GM18511 (cell line): ENCODE results near the gene KRT16.
"Not testable (repeated sequence)": the region's sequence is repeated elsewhere in the genome, so short reads cannot be mapped to it uniquely, and the experiment has no call there.

Experiments
- ATAC-seq: cut with Tn5 transposase; IDR thresholded peaks from one replicate; pipeline ENCODE4 v1.9.1; 2021; ENCODE audit warnings: mild to moderate bottlenecking, moderate library complexity; ENCODE audit not compliant: unreplicated experiment

The KRT16 gene

GRCh38 chr17:41585301-41586056 is 27.1 kb downstream of the KRT16 start:
- no peak for ATAC-seq

- not testable (repeated sequence) for ATAC-seq
Observed at GRCh38 chr17:41584331-41584927, 28.1 kb downstream of the KRT16 start.

- ATAC-seq, result no peak
Observed at GRCh38 chr17:41583137-41584127, 29.1 kb downstream of the KRT16 start.

DNA sequence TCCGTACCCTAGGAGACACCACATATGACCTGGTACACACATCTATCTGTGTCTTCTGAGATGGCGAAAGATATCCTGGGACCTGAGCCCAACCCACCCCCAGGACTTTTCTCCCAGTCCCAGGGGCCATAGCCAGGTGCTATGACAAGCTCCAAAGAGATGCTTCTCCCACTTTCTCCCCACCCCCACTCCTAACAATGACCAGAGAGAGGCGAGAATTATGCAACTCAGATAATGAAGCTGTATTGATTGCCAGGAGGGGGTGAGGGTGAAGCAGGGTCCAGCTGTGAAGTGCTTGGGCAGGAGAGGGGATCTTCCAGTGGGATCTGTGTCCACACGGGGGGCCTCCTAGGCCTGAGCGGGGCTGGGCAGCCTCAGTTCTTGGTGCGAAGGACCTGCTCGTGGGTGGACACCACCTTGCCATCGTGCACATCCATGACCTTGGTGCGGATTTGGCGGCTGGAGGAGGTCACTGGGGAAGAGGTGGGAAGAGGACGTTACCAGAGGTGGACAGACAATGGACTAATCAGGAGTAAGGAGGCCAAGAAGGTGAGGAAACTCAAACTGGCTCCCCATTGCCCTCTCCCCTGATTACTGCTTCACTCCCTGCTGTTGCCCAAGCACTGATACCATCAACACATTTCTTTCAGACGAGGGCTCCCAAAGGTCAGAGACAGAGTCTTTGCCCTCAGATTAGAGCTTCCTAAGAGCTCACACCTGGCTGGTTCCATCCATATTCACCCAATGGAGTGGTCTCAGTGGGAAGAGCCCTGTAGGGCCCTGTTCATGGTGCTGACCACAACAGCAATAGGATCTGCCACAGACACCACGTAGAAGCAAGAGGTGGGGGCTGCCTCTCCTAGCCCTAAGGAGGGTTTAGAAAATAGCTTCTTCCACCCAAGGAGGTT is 30.3 kb downstream of the KRT16 start:
- ATAC-seq, result not testable (repeated sequence)

- no peak for ATAC-seq
Observed at GRCh38 chr17:41581366-41582060, 31.1 kb downstream of the KRT16 start.

GRCh38 chr17:41580687-41581365 is 31.7 kb downstream of the KRT16 start:
- ATAC-seq, result no peak

GRCh38 chr17:41580244-41580575 is 32.4 kb downstream of the KRT16 start:
- no peak for ATAC-seq

GRCh38 chr17:41579484-41580243 is 32.9 kb downstream of the KRT16 start:
- ATAC-seq, result no peak

DNA sequence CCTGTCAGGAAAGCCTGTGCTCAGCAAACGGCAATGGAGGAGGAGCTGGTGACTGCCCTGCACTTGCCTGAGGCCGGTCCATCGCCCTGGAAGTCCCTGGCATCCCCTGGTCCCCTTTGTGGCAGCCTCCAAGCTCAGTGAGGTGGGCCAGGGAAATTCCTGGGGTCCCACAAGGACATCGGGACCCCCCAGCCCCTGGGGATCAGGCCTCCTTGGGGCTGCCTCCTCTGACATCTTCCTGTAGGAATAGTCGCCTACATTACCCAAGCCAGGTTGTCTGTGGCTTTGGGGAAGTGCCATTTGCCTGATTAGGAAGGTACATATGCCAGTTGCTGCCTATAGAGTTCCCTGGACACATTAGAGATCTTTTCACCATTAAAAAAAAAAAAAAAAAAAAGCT is 33.6 kb downstream of the KRT16 start:
- no peak for ATAC-seq

- ATAC-seq, result no peak
Observed at GRCh38 chr17:41578538-41578937, 34.0 kb downstream of the KRT16 start.

DNA sequence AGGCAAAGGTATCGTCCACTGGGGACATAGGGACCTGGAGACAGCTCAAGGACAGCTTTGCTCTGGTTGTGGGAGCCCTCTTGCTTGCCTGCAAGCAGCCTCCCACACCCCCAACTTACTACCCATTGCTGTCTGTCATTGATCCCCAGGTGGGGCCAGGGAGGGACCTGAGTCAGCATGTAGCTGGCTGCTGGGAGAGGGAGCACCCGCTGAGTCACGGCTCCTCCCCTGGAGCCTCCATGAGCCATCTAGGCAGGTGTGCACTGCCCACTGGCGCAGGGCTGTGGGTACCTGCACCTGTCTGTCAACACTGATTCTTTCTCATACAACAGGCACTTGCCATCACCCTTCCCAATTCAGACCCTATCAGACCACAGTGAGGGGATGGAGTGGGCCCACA is 35.8 kb downstream of the KRT16 start:
- ATAC-seq, result not testable (repeated sequence)

GRCh38 chr17:41575336-41575735 is 37.2 kb downstream of the KRT16 start:
- ATAC-seq, result no peak

- no peak for ATAC-seq
Observed at GRCh38 chr17:41571561-41572434, 40.8 kb downstream of the KRT16 start, which contains the start of gene KRT9. Gene KRT9, minus strand, starts transcription at chr17:41572059. Its CDS starts 67 bp downstream, at chr17:41571992.

- no peak for ATAC-seq
Observed at GRCh38 chr17:41567317-41567716, 45.2 kb downstream of the KRT16 start.

GRCh38 chr17:41565338-41565737 is 47.2 kb downstream of the KRT16 start:
- no peak for ATAC-seq

- ATAC-seq, result no peak
Observed at GRCh38 chr17:41563607-41564170, 48.9 kb downstream of the KRT16 start.

DNA sequence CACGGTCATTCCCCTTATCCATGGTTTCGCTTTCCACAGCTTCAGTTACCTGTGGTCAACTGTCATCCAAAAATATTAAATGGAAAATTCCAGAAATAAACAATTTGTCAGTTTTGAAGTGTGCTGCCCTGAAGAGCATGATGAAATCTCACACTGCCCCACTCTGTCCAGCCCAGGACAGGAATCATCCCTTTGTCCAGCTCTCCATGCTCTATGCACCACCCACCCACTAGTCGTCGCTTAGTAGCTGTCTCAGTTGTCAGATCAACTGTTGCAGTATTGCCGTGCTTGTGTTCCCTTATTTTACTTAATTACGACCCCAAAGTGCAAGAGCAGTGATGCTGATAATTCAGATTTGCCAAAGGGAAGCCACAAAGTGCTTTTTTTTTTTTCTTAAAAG is 51.0 kb downstream of the KRT16 start:
- no peak for ATAC-seq
